NCI-H1694 (cell line): ENCODE data around the gene PUS1.

Source experiments
- DNase-seq: peaks from one replicate; lab custom pipeline; 2025; lab: John Stamatoyannopoulos, UW

PUS1 gene

DNA sequence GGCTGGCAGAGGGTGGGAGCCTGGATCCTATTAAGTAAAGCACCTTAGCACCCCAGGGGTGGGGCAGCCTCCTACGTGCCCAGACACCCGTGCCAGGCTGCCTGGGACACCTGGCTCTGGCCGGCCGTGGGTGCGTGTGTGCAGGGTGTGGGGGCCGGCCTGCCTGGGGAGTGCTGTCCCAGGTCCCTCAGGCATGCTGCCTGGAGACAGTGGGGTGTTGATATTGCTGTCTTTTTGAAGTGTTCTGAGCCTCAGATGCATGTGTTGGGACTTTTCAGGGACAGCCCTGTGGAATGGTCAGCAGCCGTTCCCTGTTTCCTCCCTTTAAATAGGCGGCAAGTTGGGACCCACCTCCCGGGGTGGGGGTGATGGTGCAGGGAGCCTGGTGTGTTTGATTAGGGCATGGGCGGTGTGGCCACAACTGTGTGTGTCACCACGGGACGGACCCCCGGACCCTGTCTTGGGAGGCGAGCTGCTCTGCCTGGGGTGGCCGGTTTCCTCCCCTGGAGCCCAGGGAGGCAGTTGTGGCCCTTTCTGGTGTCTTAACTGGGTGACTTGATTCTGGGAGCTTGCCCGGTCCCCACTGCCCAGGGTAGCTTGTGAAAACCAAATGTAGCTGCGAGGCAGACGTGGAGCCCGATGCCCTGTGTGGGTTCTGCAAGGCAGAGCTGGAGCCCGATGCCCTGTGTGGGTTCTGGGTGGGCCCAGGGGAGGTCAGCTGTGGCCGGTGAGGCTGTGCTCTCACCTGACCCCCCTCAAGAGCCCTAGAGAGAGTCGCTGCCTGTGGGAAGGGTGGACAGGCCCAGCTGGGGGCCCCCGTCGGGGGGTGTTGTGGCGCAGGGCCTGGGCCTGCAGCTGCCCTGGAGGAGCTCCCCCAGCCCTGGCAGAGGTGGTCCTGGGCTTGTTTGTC, 26.5 kb upstream of the PUS1 start:
- no peak for DNase-seq

DNA sequence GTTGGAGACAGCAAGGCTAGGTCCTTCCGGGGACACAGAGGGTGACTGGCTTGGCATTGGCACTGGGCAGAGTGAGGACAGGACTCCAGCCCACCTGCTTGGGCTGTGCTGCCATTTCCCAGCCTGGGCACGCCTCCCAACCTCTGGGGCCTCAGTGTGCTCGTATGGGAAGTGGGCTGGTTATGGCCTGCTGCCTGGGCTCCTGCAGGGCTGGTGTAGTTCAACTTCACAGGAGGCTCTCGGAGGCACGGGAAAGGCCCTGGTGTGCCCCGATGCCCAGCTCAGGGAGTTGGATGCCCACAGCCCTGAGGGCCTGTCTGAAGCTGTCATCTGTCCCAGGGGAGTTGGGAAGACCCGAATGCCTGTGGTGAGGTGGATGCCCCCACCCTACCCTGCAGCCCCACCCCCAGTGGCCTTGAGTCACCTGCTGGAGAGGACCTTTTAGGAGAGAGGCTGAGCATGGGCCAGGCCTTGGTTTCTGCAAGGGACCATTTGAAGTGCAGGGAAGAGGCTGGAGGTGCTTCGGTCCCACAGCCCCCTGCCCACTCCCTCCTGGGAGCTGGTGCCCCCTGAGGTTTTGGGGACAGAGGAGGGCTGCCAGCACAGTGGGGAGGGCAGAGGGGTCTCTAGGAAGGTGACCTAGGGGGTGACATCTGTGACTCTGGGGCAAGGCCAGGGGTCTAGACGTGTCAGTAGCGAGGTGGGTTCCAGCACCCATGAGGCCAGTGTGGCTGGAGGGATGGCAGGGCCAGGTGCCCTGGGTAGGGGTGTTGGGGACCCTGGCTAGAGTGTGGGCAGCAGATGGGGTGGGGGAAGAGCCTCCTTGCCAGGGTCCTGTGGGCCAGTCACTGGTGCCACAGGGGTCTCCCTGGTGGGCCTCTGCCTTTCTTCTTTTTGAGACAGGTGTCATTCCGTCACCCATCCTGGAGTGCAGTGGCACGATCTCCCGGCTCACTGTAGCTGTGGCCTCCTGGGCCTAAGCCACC, 25.5 kb upstream of the PUS1 start:
- no peak for DNase-seq

DNA sequence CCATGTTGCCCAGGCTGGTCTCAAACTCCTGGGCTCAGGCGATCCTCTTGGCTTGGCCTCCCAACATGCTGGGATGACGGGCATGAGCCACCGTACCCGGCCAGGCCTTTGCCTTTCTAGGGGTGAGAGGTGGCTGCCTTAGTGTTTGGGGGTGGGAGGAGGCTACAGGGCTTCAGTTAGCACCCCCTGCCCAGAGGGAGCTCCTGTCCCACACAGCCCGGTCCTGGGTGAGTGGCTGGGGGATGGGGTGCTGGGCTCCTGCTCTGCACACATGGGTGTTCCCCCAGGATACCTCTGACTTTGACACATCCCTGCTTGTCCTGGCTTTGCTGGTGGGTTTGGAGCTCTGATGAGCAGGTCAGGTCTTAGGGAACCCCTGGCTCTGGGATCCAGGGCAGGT, 24.7 kb upstream of the PUS1 start:
- DNase-seq = no peak

DNA sequence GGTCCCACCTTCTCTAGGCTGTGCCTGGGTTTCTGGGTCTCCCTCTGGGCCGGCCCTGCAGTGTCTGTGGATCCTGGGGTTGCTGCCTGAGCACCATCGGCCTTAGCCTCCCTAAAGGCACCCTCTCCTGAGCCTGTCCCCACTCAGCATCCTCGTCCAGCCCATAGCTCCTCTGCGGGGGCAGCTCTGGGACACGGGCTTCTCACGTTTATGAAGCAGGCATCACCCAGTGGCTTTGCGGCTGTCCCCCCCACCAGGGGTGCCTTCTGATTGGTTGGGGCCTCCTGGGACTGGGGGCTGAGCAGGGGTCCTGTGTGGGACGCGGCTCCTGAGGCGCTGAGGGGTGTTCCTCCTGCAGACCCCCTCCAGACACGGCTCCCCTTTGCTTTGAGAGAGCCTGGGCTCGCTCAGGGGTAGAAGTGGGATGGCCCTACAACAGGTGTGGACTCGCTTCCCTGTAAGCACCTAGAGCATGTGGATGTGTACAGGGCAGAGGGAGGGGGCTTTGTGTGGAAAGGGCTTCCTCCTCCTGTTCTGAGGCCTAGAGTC, 23.9 kb upstream of the PUS1 start:
- no peak for DNase-seq

DNA sequence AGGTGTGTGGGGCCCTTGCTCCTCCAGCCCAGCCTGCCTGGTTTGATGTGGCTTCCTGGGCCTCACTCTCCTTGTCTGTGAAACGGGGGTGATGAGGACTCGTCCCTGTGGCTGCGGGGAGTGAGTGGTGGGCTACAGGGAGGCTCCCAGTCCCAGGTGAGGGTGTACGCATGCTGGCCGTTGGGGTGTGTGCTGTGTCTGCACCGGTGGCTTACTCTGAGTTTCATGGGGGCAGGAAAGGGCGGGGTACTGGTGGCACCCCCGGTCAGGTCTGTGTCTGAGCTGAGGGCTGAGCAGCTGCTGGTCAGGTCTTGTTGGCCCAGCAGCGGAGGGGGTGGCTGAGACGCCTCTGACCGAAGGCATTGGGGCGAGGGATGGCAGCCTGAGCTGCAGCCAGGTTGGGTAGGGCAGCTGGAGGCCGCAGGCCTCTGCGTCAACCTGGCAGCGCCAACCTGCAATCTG, 23.4 kb upstream of the PUS1 start:
- DNase-seq = no peak

DNA sequence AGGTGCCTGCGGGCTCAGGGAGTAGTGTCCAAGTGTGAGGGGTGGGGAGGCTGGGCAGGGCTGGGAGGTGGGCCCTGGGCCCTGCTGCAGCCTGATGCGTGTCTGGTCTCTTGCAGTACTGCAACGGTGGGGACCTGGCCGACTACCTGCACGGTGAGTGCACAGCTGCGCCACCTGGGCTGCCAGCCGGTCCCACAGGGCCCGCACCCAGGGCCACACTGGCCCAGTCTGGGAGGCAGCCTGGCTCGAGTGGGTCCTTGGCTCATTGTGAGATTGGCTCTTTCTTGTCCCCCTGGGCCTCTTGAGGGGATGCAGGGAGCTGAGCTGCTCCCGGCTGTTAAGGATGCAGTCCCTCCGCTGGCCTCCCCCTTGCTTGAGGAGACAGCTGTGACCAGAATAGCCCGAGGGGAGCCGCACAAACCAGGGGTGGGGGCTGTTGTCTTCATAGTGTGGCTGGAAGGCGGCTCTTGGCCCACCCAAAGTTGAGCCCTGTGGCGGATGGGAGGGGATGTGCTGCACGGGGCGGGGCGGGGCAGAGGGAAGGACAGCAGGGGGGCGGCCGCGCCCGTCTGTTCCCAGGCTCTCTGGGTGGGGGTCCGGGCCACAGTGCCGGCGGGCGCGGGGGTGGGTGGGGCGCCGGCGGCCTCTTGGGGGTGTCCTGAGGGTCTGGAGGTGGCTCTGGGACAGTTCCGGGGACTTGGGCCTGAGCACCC, 21.5 kb upstream of the PUS1 start:
- no peak for DNase-seq

DNA sequence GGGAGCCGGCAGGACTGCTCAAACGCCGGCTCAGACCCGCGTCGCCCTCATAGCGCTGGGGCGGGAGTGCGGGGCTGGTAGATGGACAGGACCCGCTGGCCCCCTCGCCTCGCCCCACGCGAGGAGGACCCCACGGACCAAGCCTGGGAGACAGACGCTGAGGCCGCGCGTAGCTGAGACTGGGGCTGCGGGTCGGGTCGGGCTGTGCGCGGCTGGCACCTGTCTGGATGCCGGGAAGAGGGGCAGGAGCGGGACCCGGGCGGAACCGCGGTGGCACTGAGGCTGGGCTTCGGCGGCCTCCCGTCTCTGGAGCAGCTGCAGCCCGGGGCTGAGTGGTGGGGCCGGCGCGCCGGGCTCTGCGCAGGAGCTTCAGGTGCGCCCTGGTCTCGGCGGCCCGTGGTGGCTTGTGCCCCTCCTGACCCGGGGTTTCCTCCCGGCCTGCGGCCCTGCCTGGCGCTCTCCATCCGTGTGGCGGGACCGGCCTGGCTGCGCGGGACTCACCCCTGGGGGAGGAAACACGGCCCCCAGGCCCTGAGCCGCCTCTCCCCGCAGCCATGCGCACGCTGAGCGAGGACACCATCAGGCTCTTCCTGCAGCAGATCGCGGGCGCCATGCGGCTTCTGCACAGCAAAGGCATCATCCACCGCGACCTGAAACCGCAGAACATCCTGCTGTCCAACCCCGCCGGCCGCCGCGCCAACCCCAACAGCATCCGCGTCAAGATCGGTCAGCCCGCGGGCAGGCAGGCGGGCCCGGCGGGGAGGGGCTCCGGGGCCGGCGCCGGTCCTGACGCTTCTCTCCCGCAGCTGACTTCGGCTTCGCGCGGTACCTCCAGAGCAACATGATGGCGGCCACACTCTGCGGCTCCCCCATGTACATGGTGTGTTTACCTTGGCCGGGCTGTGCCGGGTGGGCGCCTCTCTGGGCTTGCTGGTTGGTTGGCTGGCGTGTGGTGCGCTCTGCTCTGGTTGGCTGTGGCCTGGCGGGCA, 20.7 kb upstream of the PUS1 start:
- DNase-seq = no peak

DNA sequence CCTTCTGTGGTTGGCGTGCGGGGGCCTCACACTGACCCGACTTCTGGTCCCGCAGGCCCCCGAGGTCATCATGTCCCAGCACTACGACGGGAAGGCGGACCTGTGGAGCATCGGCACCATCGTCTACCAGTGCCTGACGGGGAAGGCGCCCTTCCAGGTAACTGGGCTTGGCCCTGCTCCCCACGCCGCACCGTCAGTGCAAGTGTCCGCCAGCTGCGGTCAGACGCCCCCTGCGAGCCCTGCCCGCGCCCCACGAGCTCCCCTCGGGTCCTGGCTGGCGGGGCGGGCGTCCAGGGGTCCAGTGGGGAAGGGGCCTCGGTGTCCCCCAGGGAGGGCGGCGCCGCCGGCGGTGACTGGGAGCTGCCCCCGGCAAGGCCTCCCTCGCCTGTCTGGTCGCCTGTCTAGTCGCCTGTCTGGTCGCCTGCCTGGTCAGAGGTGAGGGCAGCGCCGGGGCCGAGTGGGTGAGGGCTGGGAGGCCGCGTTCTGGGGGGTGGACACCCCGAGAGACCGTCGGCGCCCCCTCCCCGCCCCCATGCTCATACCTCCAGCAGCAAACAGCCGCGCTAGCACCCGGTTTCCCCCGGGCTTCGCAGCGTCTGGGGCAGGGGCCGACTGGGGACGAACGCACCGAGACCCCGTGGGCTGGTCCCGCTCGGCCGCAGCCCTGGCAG, 19.9 kb upstream of the PUS1 start:
- no peak for DNase-seq

DNA sequence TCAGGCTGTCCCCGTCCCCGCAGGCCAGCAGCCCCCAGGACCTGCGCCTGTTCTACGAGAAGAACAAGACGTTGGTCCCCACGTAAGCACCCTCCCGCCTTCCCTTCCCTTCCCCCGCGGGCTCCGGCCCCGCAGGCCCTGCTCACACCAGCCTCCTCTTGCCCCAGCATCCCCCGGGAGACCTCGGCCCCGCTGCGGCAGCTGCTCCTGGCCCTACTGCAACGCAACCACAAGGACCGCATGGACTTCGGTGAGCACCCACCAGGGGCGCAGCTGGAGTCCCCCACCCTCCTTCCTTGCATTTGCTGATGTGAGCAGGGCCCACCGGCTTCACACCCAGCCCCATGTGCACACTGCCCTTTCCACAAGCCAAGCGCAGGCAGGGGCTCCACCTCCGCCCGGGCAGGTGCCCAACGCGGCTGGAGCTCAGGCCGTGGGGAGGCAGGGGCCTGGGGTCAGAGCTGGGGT, 19.3 kb upstream of the PUS1 start:
- no peak for DNase-seq

DNA sequence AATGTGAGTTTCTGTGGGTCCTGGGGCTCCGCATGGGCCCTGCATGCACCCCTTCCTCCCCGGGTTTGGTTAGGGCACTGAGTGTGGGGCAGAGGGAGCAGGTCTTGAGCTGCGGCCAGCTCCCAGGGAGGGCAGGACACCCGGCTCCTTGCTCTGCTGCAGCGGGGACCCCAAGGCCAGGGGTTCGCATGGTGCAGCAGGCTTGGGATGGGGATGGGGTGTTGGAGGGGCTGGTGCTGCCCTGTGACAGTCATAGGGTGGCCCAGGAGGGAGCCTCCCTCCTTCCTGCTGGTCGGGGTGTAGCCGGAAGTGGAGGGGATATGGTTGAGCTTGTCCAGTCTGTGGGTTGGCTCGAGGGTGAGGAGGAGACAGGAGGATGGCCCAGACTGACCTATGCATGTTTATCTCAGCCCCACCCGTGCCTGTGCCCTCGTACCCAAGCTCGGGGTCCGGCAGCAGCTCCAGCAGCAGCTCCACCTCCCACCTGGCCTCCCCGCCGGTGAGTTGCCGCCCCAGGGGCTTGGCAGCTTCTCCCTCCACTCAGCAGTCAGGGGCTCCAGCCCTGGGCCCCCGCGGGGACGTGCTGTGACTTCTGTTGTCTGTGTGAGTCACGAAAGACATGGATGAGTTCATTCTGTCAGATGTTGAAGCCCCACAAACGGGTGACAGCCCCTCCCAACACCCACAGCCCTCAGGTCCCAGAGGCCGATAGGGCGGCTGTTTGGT, 18.6 kb upstream of the PUS1 start:
- DNase-seq = no peak

DNA sequence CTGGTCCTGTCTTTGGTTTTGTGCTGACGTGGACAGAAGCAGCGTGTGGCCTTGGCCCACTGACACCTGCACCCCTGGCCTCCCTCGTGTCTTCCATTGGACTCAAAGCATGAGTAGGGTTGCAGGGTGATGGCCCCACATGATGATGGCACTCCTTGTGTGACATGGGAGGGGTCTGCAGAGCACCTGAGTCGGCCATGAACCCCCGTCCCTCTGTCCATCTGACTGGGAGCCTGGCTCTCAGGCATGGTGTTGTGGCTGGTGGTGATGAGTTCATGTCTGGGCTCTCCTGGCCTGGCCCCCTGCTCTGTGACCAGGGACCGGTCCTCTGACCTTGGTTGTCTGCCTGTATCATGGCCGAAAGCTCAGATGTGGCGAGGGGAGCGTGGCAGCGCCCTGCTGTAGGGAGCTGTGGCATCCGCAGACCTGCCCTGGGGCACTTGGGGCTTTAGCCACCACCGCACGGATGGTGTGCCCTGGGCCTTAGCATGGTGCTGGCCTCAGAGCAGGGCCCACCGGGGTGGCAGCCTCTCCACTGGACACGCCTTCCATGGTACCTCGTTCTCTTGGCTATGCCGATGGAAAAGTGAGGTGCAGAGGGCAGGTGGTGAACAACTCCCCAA, 17.9 kb upstream of the PUS1 start:
- no peak for DNase-seq

DNA sequence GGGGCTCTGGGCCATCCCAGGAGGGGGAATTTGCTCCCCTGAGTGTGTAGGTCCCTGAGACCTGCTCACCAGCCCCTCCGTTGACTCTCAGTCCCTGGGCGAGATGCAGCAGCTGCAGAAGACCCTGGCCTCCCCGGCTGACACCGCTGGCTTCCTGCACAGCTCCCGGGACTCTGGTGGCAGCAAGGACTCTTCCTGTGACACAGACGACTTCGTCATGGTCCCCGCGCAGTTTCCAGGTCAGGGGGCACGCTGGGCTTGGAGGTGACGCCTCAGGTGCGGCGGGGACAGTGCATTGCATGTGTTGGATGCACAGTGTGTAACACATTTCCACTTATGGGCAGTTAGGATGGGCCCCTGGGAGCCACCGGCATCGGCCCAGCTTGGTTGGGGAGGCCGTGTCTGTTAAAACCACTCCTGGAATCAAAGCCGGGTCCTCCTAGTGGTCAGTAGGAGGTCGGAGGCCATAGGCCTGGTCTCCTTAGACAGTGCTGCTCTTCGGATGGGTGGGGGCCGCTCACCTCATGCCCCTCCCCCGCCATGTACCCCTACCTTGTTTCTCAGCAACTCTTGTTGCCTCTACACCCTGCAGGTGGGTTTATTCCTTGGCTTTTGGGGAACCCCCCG, 17.1 kb upstream of the PUS1 start:
- no peak for DNase-seq

DNA sequence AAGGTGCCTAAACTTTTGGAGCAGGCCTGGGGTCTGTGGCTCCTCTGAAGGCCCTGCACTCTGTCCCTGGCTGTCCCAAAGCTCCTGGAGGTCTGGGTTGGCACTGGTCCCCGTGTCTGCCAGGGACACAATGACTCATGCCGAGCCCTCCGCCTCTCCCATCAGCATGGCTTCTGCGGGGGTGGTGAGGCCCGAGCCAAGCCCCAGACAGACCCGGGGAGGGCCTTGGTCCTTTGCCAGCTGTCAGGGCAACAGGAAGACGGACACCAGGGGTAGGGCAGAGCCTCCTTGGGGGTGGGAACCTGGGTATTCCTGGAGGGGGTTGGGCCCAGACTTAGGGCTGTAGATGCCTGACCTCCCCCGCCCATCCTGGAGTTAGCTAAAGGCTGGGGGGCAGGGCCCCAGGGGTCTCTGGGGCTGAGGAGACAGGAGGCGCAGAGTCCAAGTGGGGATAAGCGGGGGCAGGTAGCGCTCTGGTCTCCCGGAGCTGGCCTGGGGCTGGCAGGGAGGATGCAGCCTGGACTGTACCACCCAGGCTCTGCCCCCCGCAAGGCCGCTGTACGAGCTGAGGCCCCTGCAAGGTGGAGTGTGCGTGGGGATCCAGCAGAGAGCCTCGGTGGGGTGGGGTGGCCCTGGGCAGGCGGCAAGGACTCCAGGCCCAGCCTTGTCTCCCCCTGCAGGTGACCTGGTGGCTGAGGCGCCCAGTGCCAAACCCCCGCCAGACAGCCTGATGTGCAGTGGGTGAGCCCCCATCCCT, 16.4 kb upstream of the PUS1 start:
- no peak for DNase-seq

DNA sequence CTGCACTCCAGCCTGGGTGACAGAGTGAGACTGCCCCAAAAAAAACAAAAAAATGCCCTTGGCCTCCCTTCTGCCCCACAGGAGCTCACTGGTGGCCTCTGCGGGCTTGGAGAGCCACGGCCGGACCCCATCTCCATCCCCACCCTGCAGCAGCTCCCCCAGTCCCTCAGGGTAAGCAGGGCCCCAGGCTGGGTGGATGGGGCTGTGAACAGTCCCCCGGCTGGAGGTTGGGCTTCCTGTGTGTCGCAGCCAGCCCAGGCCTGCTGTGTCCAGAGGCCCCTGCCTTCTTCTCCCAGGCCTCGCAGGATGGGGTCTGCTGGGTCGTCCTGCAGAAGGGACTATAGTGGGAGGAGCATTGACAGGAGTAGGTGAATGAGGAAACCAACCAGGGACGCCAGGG, 15.4 kb upstream of the PUS1 start:
- DNase-seq = no peak

DNA sequence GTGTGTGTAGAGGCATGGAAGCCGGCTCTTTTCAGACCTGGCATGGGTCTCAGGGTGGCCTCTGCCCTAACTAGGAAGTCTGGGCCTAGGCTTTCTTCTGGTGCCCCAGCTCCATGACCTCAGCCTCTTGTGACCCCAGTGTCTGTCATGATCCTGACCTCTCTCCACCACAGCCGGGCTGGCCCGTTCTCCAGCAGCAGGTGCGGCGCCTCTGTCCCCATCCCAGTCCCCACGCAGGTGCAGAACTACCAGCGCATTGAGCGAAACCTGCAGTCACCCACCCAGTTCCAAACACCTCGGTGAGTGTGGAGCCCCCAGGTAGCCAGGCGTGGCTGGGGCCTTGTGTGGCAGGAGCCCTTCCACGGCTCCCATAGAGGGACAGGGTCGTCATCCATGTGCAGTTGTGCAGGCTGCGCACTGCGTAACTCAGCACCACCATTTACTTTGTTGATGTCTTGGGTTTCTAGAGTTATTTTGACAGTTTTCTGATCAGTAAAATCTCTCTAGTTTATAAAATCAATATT, 14.8 kb upstream of the PUS1 start:
- no peak for DNase-seq

DNA sequence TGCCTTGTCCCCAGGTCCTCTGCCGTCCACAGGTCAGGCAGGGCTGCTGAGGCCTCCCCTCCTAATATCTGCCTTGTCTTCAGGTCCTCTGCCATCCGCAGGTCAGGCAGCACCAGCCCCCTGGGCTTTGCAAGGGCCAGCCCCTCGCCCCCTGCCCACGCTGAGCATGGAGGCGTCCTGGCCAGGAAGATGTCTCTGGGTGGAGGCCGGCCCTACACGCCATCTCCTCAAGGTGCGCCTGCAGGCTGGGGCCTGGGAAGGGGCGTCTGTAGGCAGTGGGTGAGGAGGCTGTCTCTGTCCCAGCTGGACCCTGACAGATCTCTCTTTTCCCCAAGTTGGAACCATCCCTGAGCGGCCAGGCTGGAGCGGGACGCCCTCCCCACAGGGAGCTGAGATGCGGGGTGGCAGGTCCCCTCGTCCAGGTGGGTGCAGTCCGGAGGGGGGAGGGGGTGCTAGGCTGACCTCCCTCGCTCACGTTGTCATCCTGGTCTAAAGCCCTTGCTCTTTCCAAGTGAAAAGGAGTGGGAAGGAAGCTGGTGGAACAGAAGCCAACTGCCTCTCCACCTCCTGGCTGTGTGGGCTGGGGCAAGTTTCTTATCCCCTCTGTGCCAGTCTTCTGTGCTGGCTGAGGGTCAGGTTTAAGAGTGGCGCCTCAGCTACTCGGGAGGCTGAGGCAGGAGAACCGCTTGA, 13.9 kb upstream of the PUS1 start:
- no peak for DNase-seq

DNA sequence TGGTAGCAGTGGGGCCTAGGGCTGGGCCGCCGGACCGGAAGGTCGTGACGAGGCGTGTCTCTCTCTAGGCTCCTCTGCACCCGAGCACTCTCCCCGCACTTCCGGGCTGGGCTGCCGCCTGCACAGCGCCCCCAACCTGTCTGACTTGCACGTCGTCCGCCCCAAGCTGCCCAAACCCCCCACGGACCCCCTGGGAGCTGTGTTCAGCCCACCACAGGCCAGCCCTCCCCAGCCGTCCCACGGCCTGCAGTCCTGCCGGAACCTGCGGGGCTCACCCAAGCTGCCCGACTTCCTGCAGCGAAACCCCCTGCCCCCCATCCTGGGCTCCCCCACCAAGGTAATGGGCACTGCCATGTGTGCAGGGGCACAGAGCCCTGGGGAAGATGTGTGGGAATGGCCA, 13.3 kb upstream of the PUS1 start:
- DNase-seq = no peak
